Measurements from ENCODE around the gene ASPHD1. TPM values are rescaled to one million over a fixed set of nuclear protein-coding genes. Genes with fewer than 3 reads are reported as not detected.
A peak's percentile ranks its signal among the peaks of the same experiment; 100 is the strongest.

ASPHD1 gene
- total and polyA plus RNA-seq, 2 donors (not counting 1 experiment from before 2014, with no cell fraction given) = 0.77 to 5.4 TPM

- Histone ChIP-seq H3K4me2 (ENCODE audit: extremely low read depth, insufficient read depth, low read length) (no peak overlapping the region), H3K4me1 (ENCODE audit: control insufficient read depth, extremely low read depth, insufficient read depth, low read length) (no peaks in the 10 kb centered on the region), H3K27ac (ENCODE audit: insufficient read depth, low read length) (no peak overlapping the region), H3K79me2 (ENCODE audit: control insufficient read depth, insufficient read depth, low read length) (no peaks in the 10 kb centered on the region), H4K20me1 (ENCODE audit: control insufficient read depth, extremely low read depth, insufficient read depth, low read length) (no peaks in the 10 kb centered on the region), H3K4me3 (replicated peaks in 1 of 4; ENCODE audit: control extremely low read depth in 1 of 4, insufficient read depth in 1 of 4, low read depth in 3 of 4, low read length in 4 of 4) (no peak overlapping the region), H3K36me3 (ENCODE audit: control insufficient read depth, insufficient read depth, low read length) (no peaks in the 10 kb centered on the region), H3K27me3 (ENCODE audit: control insufficient read depth, insufficient read depth, low read length) (no peaks in the 10 kb centered on the region), H3K9me3 (ENCODE audit: control insufficient read depth, insufficient read depth, low read depth, low read length) (no peaks in the 10 kb centered on the region), H3K9ac (ENCODE audit: insufficient read depth, low read length) (no peak overlapping the region), H2AFZ (ENCODE audit: low read length) (no peak overlapping the region)
- DNase-seq (ENCODE audit: low read depth in 2 of 2) = no peak
- TF ChIP-seq EZH2 (IDR thresholded peaks at IDR 0.05; ENCODE audit: low read length, missing control alignments) (no peak), CTCF (conservative IDR thresholded peaks at IDR 0.05 in 1 of 2, IDR thresholded peaks at IDR 0.05 in 1 of 2; ENCODE audit: low read depth in 1 of 2, low read length in 2 of 2) (no peak)
These were observed 13.2 kb downstream of the ASPHD1 start for GRCh38 chr16:29913514-29913913.

- H3K27me3 ChIP-seq (ENCODE audit: control insufficient read depth, insufficient read depth, low read length) = no peaks in the 10 kb centered on the region
- H3K4me2 ChIP-seq (ENCODE audit: extremely low read depth, insufficient read depth, low read length) = no peak overlapping the region
- no peaks in the 10 kb centered on the region for H3K9me3 ChIP-seq (ENCODE audit: control insufficient read depth, insufficient read depth, low read depth, low read length)
- TF ChIP-seq EZH2 (IDR thresholded peaks at IDR 0.05; ENCODE audit: low read length, missing control alignments) (no peak), CTCF (conservative IDR thresholded peaks at IDR 0.05 in 1 of 2, IDR thresholded peaks at IDR 0.05 in 1 of 2; ENCODE audit: low read depth in 1 of 2, low read length in 2 of 2) (no peak)
- peak in 1 of 2 donors; percentile 77 for DNase-seq (ENCODE audit: low read depth in 2 of 2)
- H3K36me3 ChIP-seq (ENCODE audit: control insufficient read depth, insufficient read depth, low read length) = peaks cover 3% of the 10 kb centered on the region
- H3K27ac ChIP-seq (ENCODE audit: insufficient read depth, low read length) = no peak overlapping the region
- H3K4me1 ChIP-seq (ENCODE audit: control insufficient read depth, extremely low read depth, insufficient read depth, low read length) = no peaks in the 10 kb centered on the region
- no peaks in the 10 kb centered on the region for H3K79me2 ChIP-seq (ENCODE audit: control insufficient read depth, insufficient read depth, low read length)
- H3K9ac ChIP-seq (ENCODE audit: insufficient read depth, low read length) = no peak overlapping the region
- H3K4me3 ChIP-seq (replicated peaks in 1 of 4; ENCODE audit: control extremely low read depth in 1 of 4, insufficient read depth in 1 of 4, low read depth in 3 of 4, low read length in 4 of 4) = no peak overlapping the region
- no peak overlapping the region for H2AFZ ChIP-seq (ENCODE audit: low read length)
- H4K20me1 ChIP-seq (ENCODE audit: control insufficient read depth, extremely low read depth, insufficient read depth, low read length) = no peaks in the 10 kb centered on the region
These were observed 15.4 kb downstream of the ASPHD1 start for GRCh38 chr16:29915590-29916247.

DNA sequence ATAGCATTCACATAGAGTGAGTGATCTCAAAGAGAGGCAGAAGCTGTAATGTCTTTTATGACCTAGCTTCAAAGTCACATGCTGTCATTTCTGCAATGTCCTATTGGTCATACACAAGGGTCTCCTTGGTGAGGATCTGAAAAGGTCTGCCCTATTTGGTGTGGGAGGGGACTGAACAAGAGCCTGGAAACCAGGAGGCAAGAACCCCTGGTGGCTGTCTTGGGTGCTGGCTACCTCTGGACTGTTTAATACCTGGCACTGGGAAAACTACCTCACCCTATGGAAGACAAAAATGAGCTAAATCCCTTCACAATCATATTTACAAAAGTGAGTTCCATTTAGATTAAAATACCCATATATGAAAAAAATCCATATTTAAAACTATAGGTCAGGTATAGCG, 16.7 kb downstream of the ASPHD1 start:
- H3K4me2 ChIP-seq (ENCODE audit: extremely low read depth, insufficient read depth, low read length) = no peak overlapping the region
- no peak overlapping the region for H3K9ac ChIP-seq (ENCODE audit: insufficient read depth, low read length)
- TF ChIP-seq CTCF (conservative IDR thresholded peaks at IDR 0.05 in 1 of 2, IDR thresholded peaks at IDR 0.05 in 1 of 2; ENCODE audit: low read depth in 1 of 2, low read length in 2 of 2) (no peak), EZH2 (IDR thresholded peaks at IDR 0.05; ENCODE audit: low read length, missing control alignments) (no peak)
- no peak overlapping the region for H3K4me3 ChIP-seq (replicated peaks in 1 of 4; ENCODE audit: control extremely low read depth in 1 of 4, insufficient read depth in 1 of 4, low read depth in 3 of 4, low read length in 4 of 4)
- no peaks in the 10 kb centered on the region for H3K4me1 ChIP-seq (ENCODE audit: control insufficient read depth, extremely low read depth, insufficient read depth, low read length)
- H4K20me1 ChIP-seq (ENCODE audit: control insufficient read depth, extremely low read depth, insufficient read depth, low read length) = no peaks in the 10 kb centered on the region
- H3K27me3 ChIP-seq (ENCODE audit: control insufficient read depth, insufficient read depth, low read length) = no peaks in the 10 kb centered on the region
- peaks cover 3% of the 10 kb centered on the region for H3K36me3 ChIP-seq (ENCODE audit: control insufficient read depth, insufficient read depth, low read length)
- H2AFZ ChIP-seq (ENCODE audit: low read length) = no peak overlapping the region
- no peak overlapping the region for H3K27ac ChIP-seq (ENCODE audit: insufficient read depth, low read length)
- DNase-seq (ENCODE audit: low read depth in 2 of 2) = no peak
- H3K79me2 ChIP-seq (ENCODE audit: control insufficient read depth, insufficient read depth, low read length) = no peaks in the 10 kb centered on the region
- H3K9me3 ChIP-seq (ENCODE audit: control insufficient read depth, insufficient read depth, low read depth, low read length) = no peaks in the 10 kb centered on the region
